ENCODE results near the gene CUTC.

DNA sequence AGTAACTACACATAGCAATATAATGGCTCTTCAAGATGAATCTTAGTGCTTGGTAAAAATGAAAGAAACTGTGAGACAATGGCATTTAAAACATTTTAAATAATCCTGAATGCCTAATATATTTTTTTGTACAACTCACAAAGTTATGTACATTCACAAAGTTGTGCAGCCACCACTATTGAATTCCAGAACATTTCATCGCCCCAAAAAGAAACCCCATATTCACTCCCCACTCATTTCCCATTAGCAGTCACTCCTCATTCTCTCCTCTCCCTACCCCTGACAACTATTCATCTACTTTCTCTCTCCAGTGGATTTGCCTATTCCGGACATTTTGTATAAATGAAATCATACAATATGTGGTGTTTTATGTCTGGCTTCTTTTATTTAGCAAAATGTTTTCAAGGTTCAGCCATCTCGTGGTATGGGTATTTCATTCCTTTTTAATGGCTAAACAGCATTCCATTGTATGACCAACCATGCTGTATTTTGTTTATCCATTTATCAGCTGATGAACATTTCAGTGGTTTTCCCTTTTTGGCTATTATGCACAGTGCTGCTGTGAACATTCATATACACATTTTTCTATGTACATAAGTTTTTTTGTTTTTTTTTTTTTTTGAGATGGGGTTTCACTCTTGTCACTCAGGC lies 38.0 kb upstream of the CUTC start:
- TF ChIP-seq CTCF (conservative IDR thresholded peaks at IDR 0.05; ENCODE audit: low read length): no peak
- TF ChIP-seq EZH2phosphoT487 (IDR thresholded peaks at IDR 0.05; ENCODE audit: borderline replicate concordance): no peak

Measured in Loucy (cell line).